ENCODE data around the gene PNPLA6. TPM values are rescaled to one million over a fixed set of nuclear protein-coding genes. Genes with fewer than 3 reads are reported as not detected.

The PNPLA6 gene
- total RNA-seq, 1 donor from 2014 or later = 47.4 TPM

GRCh38 chr19:7504684-7505083, 30.8 kb upstream of the PNPLA6 start:
- Histone ChIP-seq H3K27ac (no peak overlapping the region), H3K36me3 (no peaks in the 10 kb centered on the region), H3K4me1 (peaks cover 26% of the 10 kb centered on the region), H3K27me3 (no peaks in the 10 kb centered on the region), H3K4me3 (no peak overlapping the region), H3K9me3 (no peaks in the 10 kb centered on the region)
- DNase-seq (ENCODE audit: extremely low spot score in 2 of 2) = no peak
- TF ChIP-seq POLR2A (IDR thresholded peaks at IDR 0.05) (no peak), POLR2AphosphoS5 (IDR thresholded peaks at IDR 0.05; ENCODE audit: insufficient read depth in 1 of 2, low read depth in 1 of 2) (no peak)
- TF ChIP-seq, protein P1, sequence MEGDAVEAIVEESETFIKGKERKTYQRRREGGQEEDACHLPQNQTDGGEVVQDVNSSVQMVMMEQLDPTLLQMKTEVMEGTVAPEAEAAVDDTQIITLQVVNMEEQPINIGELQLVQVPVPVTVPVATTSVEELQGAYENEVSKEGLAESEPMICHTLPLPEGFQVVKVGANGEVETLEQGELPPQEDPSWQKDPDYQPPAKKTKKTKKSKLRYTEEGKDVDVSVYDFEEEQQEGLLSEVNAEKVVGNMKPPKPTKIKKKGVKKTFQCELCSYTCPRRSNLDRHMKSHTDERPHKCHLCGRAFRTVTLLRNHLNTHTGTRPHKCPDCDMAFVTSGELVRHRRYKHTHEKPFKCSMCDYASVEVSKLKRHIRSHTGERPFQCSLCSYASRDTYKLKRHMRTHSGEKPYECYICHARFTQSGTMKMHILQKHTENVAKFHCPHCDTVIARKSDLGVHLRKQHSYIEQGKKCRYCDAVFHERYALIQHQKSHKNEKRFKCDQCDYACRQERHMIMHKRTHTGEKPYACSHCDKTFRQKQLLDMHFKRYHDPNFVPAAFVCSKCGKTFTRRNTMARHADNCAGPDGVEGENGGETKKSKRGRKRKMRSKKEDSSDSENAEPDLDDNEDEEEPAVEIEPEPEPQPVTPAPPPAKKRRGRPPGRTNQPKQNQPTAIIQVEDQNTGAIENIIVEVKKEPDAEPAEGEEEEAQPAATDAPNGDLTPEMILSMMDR (IDR thresholded peaks at IDR 0.05) = no peak
- intact Hi-C loops (cut with DNase I) = no loop called here

DNA sequence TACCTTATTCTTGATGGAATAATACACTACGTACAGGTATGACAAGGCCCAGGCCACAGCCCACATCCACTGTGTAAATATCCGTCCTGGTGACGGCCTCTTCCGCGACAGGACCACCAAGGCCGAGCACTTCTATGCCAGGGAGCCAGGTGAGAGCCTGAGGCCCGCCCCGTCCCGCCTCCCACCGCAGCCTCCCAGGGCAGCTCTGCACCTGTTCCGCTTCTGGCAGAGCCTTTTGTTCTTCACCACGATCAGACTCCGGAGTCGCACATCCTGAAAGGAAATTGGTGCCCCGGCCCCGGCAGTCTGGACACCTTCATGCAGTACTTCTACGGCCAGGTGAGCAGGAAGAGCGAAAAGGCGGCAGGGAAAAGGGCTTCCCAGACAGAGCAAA, 30.2 kb upstream of the PNPLA6 start:
- Histone ChIP-seq H3K27me3 (no peaks in the 10 kb centered on the region), H3K9me3 (no peaks in the 10 kb centered on the region), H3K4me1 (peaks cover 26% of the 10 kb centered on the region), H3K4me3 (no peak overlapping the region), H3K27ac (no peak overlapping the region), H3K36me3 (no peaks in the 10 kb centered on the region)
- intact Hi-C loops (cut with DNase I) = no loop called here
- DNase-seq (ENCODE audit: extremely low spot score in 2 of 2) = no peak
- no peak for TF ChIP-seq POLR2A (IDR thresholded peaks at IDR 0.05)
- TF ChIP-seq, protein P1 (IDR thresholded peaks at IDR 0.05) = no peak
- no peak for TF ChIP-seq POLR2AphosphoS5 (IDR thresholded peaks at IDR 0.05; ENCODE audit: insufficient read depth in 1 of 2, low read depth in 1 of 2)

DNA sequence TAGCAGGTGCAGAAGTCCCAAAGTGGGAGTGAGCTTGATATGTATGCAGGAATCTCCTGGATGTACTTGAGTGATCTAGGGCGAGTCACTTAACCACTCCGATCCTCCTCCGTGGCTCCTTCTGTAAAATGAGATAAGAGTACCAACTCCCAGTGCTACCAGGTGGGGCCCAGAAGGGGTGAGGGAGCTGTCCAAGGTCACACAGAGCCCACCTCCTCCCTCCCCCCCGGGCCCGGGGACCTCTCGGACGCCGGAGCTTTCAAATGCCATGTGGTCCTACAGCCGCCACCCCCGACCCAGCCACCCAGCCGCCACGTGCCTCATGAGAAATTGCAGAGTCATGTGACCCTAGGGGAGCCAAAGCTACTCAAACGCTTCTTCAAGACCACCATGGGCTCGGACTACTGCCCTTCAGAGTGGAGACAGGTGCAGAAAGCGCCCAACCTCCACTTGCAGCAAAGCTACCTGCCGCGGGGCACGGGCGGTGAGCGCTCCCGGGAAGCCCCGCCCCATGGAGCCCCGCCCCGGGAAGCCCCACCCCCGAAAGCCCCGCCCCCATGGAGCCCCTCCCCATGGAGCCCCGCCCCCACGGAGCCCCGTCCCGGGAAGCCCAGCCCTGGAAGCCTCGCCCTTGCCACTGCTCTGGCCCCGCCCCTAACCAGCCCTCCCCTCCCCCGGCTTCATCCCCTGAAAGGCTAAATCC, 29.7 kb upstream of the PNPLA6 start:
- H3K9me3 ChIP-seq = no peaks in the 10 kb centered on the region
- H3K36me3 ChIP-seq = no peaks in the 10 kb centered on the region
- intact Hi-C loops (cut with DNase I) = no loop called here
- H3K27me3 ChIP-seq = no peaks in the 10 kb centered on the region
- no peak overlapping the region for H3K4me3 ChIP-seq
- no peak for DNase-seq (ENCODE audit: extremely low spot score in 2 of 2)
- H3K4me1 ChIP-seq = peaks cover 22% of the 10 kb centered on the region
- H3K27ac ChIP-seq = no peak overlapping the region
- TF ChIP-seq POLR2AphosphoS5 (IDR thresholded peaks at IDR 0.05; ENCODE audit: insufficient read depth in 1 of 2, low read depth in 1 of 2) (no peak), POLR2A (IDR thresholded peaks at IDR 0.05) (no peak)
- TF ChIP-seq, protein P1 (IDR thresholded peaks at IDR 0.05) = no peak

GRCh38 chr19:7506385-7507328, 28.9 kb upstream of the PNPLA6 start:
- H3K4me3 ChIP-seq = no peak overlapping the region
- intact Hi-C loops (cut with DNase I) = no loop called here
- no peaks in the 10 kb centered on the region for H3K27me3 ChIP-seq
- peaks cover 15% of the 10 kb centered on the region for H3K4me1 ChIP-seq
- no peak for TF ChIP-seq POLR2AphosphoS5 (IDR thresholded peaks at IDR 0.05; ENCODE audit: insufficient read depth in 1 of 2, low read depth in 1 of 2)
- TF ChIP-seq, protein P1 (IDR thresholded peaks at IDR 0.05) = no peak
- TF ChIP-seq POLR2A (IDR thresholded peaks at IDR 0.05) = no peak
- H3K9me3 ChIP-seq = no peaks in the 10 kb centered on the region
- no peak for DNase-seq (ENCODE audit: extremely low spot score in 2 of 2)
- no peak overlapping the region for H3K27ac ChIP-seq
- H3K36me3 ChIP-seq = no peaks in the 10 kb centered on the region
